ENCODE data around the gene GALNT6.

The GALNT6 gene

DNA sequence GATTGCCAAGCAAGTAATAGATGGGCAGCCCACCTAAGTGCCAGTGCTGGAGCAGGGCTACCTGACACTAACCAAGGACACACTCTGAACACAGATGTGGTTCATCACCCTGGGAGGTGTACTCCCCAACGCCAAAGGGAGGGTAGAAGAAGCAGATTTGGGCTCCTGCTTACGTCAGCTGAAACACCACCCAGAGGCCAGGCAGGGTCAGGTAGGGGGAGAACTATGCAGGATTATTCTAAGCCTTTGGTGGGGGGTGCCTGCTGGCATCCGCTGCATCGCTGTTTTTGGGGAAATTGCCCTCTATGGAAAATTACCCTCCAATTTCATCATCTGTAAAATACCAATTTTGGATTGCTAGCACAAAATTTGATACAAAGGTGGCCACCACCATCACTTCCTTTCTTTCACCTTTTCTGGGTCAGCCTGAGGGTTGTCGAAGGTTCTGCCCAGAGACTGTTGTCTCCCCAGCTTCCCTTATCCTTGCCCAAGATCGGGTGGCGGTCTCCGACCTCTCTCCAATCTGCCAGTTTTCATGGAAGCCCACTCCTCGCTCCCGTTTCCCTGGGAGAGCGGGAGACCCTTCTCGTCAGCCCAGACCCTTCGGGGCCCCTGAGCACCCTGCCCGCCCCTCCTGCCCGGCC, 67.8 kb downstream of the GALNT6 start:
- TF ChIP-seq TAF1 (IDR thresholded peaks at IDR 0.05; ENCODE audit: borderline replicate concordance, insufficient read depth, low read length) (no peak), SIN3A (IDR thresholded peaks at IDR 0.05; ENCODE audit: borderline replicate concordance, insufficient read depth, low read length) (no peak)

DNA sequence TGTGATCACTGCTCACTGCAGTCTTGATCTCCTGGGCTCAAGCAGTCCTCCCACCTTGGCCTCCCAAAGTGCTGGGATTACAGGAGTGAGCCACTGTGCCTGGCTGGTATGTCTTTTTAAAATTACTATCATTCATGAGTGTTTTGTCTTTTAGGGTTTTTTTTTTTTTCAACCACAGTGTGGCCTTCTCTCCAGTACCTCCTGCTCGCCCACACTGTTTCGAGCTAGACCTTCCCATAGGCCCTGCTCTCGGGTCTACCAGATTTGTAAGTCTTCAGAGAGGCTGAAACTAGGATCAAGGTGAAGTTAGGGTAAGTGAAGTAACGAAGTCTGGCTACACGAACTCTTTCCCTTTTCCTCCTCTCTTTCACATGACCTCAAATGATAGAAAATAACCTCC, 68.8 kb downstream of the GALNT6 start:
- TF ChIP-seq, protein P1, sequence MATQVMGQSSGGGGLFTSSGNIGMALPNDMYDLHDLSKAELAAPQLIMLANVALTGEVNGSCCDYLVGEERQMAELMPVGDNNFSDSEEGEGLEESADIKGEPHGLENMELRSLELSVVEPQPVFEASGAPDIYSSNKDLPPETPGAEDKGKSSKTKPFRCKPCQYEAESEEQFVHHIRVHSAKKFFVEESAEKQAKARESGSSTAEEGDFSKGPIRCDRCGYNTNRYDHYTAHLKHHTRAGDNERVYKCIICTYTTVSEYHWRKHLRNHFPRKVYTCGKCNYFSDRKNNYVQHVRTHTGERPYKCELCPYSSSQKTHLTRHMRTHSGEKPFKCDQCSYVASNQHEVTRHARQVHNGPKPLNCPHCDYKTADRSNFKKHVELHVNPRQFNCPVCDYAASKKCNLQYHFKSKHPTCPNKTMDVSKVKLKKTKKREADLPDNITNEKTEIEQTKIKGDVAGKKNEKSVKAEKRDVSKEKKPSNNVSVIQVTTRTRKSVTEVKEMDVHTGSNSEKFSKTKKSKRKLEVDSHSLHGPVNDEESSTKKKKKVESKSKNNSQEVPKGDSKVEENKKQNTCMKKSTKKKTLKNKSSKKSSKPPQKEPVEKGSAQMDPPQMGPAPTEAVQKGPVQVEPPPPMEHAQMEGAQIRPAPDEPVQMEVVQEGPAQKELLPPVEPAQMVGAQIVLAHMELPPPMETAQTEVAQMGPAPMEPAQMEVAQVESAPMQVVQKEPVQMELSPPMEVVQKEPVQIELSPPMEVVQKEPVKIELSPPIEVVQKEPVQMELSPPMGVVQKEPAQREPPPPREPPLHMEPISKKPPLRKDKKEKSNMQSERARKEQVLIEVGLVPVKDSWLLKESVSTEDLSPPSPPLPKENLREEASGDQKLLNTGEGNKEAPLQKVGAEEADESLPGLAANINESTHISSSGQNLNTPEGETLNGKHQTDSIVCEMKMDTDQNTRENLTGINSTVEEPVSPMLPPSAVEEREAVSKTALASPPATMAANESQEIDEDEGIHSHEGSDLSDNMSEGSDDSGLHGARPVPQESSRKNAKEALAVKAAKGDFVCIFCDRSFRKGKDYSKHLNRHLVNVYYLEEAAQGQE (IDR thresholded peaks at IDR 0.05; ENCODE audit: insufficient read depth in 1 of 2, low read depth in 2 of 2, low read length in 2 of 2): no peak
- no peak for TF ChIP-seq TAF1 (IDR thresholded peaks at IDR 0.05; ENCODE audit: borderline replicate concordance, insufficient read depth, low read length)
- TF ChIP-seq FOXP2 (optimal IDR thresholded peaks at IDR 0.05; ENCODE audit: borderline replicate concordance, extremely low read depth, extremely low read length, insufficient read depth): no peak
- no peak for TF ChIP-seq SIN3A (IDR thresholded peaks at IDR 0.05; ENCODE audit: borderline replicate concordance, insufficient read depth, low read length)
- TF ChIP-seq POLR2AphosphoS5 (IDR thresholded peaks at IDR 0.05; ENCODE audit: low read depth, low read length): no peak

DNA sequence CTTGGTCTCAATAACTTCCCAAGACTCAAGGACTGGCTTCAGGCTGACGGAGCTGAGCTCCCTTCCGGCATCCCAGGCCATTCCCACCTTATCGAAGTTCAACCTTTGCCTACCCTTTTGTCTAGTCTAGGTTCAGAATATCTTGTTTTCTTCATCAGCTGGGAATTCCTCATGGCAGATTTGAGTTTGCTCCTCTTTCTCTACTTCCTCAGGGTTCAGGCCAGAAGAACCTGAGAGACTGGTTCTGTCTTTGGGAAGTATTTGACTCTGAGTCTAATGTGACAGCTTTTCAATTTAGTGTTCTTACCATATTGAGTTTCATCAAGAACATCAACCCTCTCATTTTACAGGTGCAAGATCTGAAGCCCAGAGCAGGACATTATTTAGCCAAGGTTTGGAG, 69.3 kb downstream of the GALNT6 start:
- TF ChIP-seq POLR2AphosphoS5 (IDR thresholded peaks at IDR 0.05; ENCODE audit: low read depth, low read length): no peak
- TF ChIP-seq, protein P1 (IDR thresholded peaks at IDR 0.05; ENCODE audit: insufficient read depth in 1 of 2, low read depth in 2 of 2, low read length in 2 of 2): no peak
- TF ChIP-seq FOXP2 (optimal IDR thresholded peaks at IDR 0.05; ENCODE audit: borderline replicate concordance, extremely low read depth, extremely low read length, insufficient read depth): no peak
- no peak for TF ChIP-seq TAF1 (IDR thresholded peaks at IDR 0.05; ENCODE audit: borderline replicate concordance, insufficient read depth, low read length)
- no peak for TF ChIP-seq SIN3A (IDR thresholded peaks at IDR 0.05; ENCODE audit: borderline replicate concordance, insufficient read depth, low read length)

DNA sequence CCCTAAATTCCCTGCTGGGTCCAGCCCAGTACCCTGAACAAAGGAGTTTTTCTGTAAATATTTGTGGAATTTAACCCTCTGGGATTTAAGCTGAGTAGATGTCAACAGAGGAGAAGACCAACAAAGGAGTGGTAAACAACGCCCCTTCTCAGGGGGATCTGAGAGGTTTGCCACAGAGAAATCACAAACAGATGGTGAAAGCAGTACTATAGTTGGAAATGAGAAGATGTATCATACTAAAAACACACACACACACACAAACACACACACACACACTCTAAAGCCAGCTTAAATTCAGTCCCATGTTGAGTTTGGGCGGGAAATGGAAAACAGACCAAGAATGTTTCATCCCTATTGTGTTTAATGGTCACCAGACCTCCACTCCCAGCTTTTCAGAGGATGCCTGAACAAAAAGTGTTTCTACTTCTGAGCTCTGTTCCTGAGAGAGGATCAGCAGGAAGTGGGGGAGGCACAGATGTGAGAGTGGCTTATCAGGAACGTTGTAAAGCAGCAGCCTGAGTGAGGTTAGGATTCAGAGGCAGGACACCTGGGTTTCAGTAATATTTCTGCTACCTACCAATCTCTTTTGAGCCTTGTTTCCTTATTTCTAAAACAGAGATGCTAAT, 70.4 kb downstream of the GALNT6 start:
- no peak for TF ChIP-seq SIN3A (IDR thresholded peaks at IDR 0.05; ENCODE audit: borderline replicate concordance, insufficient read depth, low read length)
- no peak for TF ChIP-seq TAF1 (IDR thresholded peaks at IDR 0.05; ENCODE audit: borderline replicate concordance, insufficient read depth, low read length)
- TF ChIP-seq FOXP2 (optimal IDR thresholded peaks at IDR 0.05; ENCODE audit: borderline replicate concordance, extremely low read depth, extremely low read length, insufficient read depth): no peak
- TF ChIP-seq, protein P1 (IDR thresholded peaks at IDR 0.05; ENCODE audit: insufficient read depth in 1 of 2, low read depth in 2 of 2, low read length in 2 of 2): no peak
- no peak for TF ChIP-seq POLR2AphosphoS5 (IDR thresholded peaks at IDR 0.05; ENCODE audit: low read depth, low read length)

DNA sequence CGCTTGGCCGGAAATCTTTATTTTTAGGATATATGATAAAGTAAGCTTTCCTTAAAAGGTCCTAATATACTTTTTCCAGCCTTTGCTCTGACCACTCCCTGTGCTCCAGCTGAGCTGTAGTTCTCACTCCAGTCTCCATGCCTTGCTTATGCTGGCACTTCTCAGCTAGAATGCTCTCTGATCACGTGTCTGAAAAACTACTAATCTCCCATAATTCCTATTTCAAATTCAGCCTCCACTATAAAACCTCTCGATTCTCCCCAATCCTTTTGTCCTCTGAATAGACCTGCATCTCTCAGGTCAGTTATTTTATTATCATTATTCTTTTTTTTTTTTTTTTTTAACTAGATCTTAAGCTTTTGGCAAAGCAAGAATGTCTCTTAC, 70.9 kb downstream of the GALNT6 start:
- TF ChIP-seq POLR2AphosphoS5 (IDR thresholded peaks at IDR 0.05; ENCODE audit: low read depth, low read length) (no peak), SIN3A (IDR thresholded peaks at IDR 0.05; ENCODE audit: borderline replicate concordance, insufficient read depth, low read length) (no peak), FOXP2 (optimal IDR thresholded peaks at IDR 0.05; ENCODE audit: borderline replicate concordance, extremely low read depth, extremely low read length, insufficient read depth) (no peak), TAF1 (IDR thresholded peaks at IDR 0.05; ENCODE audit: borderline replicate concordance, insufficient read depth, low read length) (no peak)
- TF ChIP-seq, protein P1 (IDR thresholded peaks at IDR 0.05; ENCODE audit: insufficient read depth in 1 of 2, low read depth in 2 of 2, low read length in 2 of 2): no peak
